ENCODE data around the gene ARHGEF7. TPM values are rescaled to one million over a fixed set of nuclear protein-coding genes. Genes with fewer than 3 reads are reported as not detected.

The ARHGEF7 gene
- polyA plus RNA-seq, 1 experiment = 32.0 TPM

DNA sequence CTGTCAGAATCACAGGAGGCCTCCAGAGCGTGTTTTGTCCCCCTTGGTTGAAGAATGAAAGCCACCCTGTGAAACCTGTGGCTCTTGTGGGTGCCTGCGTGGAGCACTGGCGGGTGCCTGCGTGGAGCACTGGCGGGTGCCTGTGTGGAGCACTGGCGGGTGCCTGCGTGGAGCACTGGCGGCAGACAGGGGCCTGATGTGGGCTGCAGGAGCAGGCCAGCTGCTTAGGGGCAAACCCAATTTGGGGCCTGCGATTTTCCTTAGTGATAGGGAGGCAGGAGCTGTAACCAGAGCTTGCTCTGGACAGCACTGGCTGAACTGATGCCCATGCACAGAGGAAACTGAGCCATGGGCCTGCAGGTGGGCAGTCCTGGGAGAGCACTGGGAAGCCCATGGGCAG is 24.3 kb downstream of the ARHGEF7 start:
- CTCF ChIA-PET = interaction anchor here (1.4 kb wide), 1 partner anchor 14 kb away, joined by 4 read pairs; no protein-coding TSS in a partner anchor
- TF ChIP-seq, protein P1, sequence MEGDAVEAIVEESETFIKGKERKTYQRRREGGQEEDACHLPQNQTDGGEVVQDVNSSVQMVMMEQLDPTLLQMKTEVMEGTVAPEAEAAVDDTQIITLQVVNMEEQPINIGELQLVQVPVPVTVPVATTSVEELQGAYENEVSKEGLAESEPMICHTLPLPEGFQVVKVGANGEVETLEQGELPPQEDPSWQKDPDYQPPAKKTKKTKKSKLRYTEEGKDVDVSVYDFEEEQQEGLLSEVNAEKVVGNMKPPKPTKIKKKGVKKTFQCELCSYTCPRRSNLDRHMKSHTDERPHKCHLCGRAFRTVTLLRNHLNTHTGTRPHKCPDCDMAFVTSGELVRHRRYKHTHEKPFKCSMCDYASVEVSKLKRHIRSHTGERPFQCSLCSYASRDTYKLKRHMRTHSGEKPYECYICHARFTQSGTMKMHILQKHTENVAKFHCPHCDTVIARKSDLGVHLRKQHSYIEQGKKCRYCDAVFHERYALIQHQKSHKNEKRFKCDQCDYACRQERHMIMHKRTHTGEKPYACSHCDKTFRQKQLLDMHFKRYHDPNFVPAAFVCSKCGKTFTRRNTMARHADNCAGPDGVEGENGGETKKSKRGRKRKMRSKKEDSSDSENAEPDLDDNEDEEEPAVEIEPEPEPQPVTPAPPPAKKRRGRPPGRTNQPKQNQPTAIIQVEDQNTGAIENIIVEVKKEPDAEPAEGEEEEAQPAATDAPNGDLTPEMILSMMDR (IDR thresholded peaks at IDR 0.05; ENCODE audit: insufficient read depth, low read depth, low read length) = no peak
- peaks cover 5% of the 10 kb centered on the region for H3K27me3 ChIP-seq (ENCODE audit: control insufficient read depth, insufficient read depth, low read length)
- DNase-seq (ENCODE audit: low read depth) = no peak
- no peak overlapping the region for H3K4me3 ChIP-seq (ENCODE audit: low read depth, low read length)
- POLR2A ChIA-PET = no interaction called here
- no peaks in the 10 kb centered on the region for H3K36me3 ChIP-seq (ENCODE audit: control insufficient read depth, insufficient read depth, low read length)

DNA sequence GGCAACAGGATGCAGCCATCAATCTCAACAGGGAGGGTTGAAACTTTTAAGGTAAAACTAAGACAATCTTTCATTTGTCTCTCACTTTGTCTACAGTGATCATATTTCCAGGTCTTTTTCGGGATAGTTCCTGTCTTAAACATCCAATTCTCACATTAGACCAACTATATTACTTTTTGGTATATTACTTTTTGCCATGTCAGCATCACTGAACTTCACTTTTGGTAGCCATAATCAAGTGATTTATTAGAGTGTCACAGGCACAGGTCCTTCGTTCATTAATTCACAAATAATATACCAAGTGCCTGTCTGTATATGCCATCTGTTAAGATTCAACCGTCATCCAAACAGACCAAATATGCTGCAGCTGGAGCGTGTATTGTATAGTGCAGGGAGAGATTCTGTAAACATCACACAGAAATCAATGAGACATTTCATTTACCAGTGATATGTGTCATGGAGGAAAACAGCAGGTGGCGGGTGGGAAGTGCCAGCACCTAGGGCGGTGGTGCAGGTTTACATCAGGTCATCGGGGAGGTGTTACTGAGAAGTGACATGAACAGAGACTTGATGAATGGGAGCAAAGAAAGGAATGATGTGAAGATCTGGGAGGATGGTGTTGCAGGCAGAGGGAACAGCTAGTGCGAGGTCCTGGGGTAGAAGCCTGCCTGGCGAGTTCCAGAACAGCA is 24.9 kb downstream of the ARHGEF7 start:
- DNase-seq (ENCODE audit: low read depth) = no peak
- Histone ChIP-seq H3K4me3 (ENCODE audit: low read depth, low read length) (no peak overlapping the region), H3K36me3 (ENCODE audit: control insufficient read depth, insufficient read depth, low read length) (no peaks in the 10 kb centered on the region), H3K27me3 (ENCODE audit: control insufficient read depth, insufficient read depth, low read length) (peaks cover 5% of the 10 kb centered on the region)
- ChIA-PET POLR2A (no interaction called here), CTCF (interaction anchor here (1.4 kb wide), 1 partner anchor 15 kb away, joined by 4 read pairs; no protein-coding TSS in a partner anchor)
- TF ChIP-seq, protein P1 (IDR thresholded peaks at IDR 0.05; ENCODE audit: insufficient read depth, low read depth, low read length) = no peak

DNA sequence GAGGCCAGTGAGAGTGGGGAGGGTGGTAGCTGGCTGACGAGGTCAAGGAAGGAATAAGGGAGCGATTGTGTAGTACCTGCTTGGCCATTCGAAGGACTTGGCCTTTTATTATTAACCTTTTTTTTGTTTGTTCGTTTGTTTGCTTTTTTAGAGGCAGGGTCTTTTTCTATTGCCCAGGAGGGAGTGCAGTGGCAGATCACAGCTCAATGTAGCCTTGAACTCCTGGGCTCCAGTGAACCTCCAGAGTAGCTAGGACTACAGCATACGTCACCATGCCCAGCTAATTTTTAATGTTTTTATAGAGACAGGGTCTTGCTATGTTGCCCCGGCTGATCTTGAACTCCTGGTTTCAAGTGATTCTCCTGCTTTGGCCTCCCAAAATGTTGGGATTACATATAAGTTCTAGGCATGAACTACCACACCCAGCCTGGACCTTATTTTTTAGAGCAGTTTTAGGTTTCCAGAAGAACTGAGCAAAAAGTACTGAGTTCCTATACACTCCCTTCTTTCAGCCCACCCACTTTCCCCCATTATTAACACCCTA is 25.5 kb downstream of the ARHGEF7 start:
- Histone ChIP-seq H3K36me3 (ENCODE audit: control insufficient read depth, insufficient read depth, low read length) (no peaks in the 10 kb centered on the region), H3K4me3 (ENCODE audit: low read depth, low read length) (no peak overlapping the region), H3K27me3 (ENCODE audit: control insufficient read depth, insufficient read depth, low read length) (peaks cover 5% of the 10 kb centered on the region)
- CTCF ChIA-PET = no interaction called here
- no peak for DNase-seq (ENCODE audit: low read depth)
- TF ChIP-seq, protein P1 (IDR thresholded peaks at IDR 0.05; ENCODE audit: insufficient read depth, low read depth, low read length) = no peak
- POLR2A ChIA-PET = no interaction called here

DNA sequence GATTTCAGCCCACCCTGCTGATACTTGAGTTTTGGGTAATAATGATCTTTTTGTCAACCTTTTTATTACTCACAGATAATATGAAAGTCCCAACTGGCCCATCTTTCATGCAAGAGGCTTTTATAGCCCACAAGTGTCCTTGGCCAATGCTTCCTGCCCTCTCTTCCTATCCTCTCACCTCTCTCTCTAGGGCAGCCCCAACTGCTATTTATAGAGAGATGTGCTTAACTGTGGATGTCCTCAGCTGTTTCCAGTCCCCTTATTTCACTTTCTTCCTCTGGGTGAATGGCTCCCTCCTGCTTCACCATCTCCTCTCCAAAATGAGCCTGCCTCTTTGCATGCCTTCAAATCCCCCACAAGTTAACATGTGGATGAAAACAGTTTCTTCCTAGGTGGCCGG is 27.4 kb downstream of the ARHGEF7 start:
- peaks cover 2% of the 10 kb centered on the region for H3K27me3 ChIP-seq (ENCODE audit: control insufficient read depth, insufficient read depth, low read length)
- TF ChIP-seq, protein P1 (IDR thresholded peaks at IDR 0.05; ENCODE audit: insufficient read depth, low read depth, low read length) = no peak
- CTCF ChIA-PET = interaction anchor here (1.1 to 1.2 kb wide), 2 partner anchors 17 to 26 kb away, joined by 3 to 4 read pairs; no protein-coding TSS in a partner anchor
- POLR2A ChIA-PET = no interaction called here
- no peaks in the 10 kb centered on the region for H3K36me3 ChIP-seq (ENCODE audit: control insufficient read depth, insufficient read depth, low read length)
- no peak for DNase-seq (ENCODE audit: low read depth)
- H3K4me3 ChIP-seq (ENCODE audit: low read depth, low read length) = no peak overlapping the region

DNA sequence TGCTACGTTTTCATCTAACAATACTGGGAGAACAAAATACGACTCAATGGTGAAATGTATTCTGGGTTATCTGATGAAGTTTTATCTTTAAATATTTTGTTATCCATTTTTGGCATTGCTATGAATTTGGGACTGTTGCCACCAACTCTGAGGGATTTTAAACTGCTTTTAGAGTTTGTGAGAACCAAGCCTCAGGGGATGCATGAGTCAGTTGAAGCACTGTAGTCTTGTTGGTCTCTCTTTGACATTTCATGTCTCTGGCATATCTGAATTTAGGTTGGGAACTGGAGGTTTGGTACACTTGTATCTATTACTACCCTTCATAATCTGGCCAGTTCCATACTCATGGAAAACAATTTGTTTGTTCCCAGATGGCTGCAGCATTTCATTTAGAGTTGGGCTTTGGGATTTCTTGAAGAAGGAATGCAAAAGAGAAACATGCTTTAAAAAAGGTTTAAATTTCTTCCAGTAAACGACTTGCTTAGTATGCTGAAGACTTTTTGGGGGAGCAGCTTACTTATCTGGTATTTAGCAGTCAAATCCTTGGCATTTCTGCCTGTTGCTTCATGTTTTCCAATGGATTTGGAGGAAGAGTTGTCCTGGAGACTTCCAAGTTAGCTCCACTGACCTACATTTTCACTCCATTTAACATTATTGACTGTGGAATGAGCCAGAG is 28.9 kb downstream of the ARHGEF7 start:
- ChIA-PET POLR2A (no interaction called here), CTCF (interaction anchor here (0.6 kb wide), 1 partner anchor 1129 kb away, joined by 4 read pairs; no protein-coding TSS in a partner anchor)
- Histone ChIP-seq H3K36me3 (ENCODE audit: control insufficient read depth, insufficient read depth, low read length) (no peaks in the 10 kb centered on the region), H3K27me3 (ENCODE audit: control insufficient read depth, insufficient read depth, low read length) (peaks cover 2% of the 10 kb centered on the region), H3K4me3 (ENCODE audit: low read depth, low read length) (no peak overlapping the region)
- no peak for DNase-seq (ENCODE audit: low read depth)
- TF ChIP-seq, protein P1 (IDR thresholded peaks at IDR 0.05; ENCODE audit: insufficient read depth, low read depth, low read length) = no peak

All from BJ (cell line).